HCT116 (cell line): ENCODE data around the gene DPP6. TPM values are rescaled to one million over a fixed set of nuclear protein-coding genes. Genes with fewer than 3 reads are reported as not detected.

Experiments used
- ATAC-seq: fragments of 200-7000 bp; cut with Tn5 transposase; 2 replicates; pipeline ENCODE4 v1.9.1; 2020; ENCODE audit warnings: mild to moderate bottlenecking, moderate library complexity
- BruUV-seq: library from RNA; stranded (reverse); fragments of 400-500 nt; replicated peaks from 2 replicates; lab custom pipeline; 2021; lab: Mats Ljungman, UMichigan
- CTCF ChIA-PET: fragments of 300-600 bp; sonication (Branson Sonifier 250); formaldehyde crosslinking; loops from one replicate; lab custom pipeline; 2021; ENCODE audit warnings: antibody characterized with exemption; lab: Charles Lee
- POLR2A ChIA-PET: fragments of 300-600, 350-600 bp; sonication (Branson Sonifier 250); formaldehyde crosslinking; loops from one replicate; lab custom pipeline; 2021; ENCODE audit warnings: antibody characterized with exemption; lab: Charles Lee
- RAD21 ChIA-PET, 2 experiments: fragments of 300-600 bp; sonication (Branson Sonifier 250); formaldehyde crosslinking; loops; one replicate each; lab custom pipeline; 2023; ENCODE audit warnings: low total read pairs in 2 of 2; ENCODE audit not compliant: uncharacterized antibody in 2 of 2, unreplicated experiment in 2 of 2, low non-redundant PET in 1 of 2; lab: Charles Lee
- DNase-seq: peaks from one replicate; pipeline ENCODE4 v3.0.0-alpha.2; 2010; ENCODE audit warnings: low read depth, low spot score
- H2AFZ ChIP-seq: fragments of 200-600 bp; shearing (Covaris generic), sonication (generic); 2 replicates; pipeline ENCODE4 v1.6.1; 2017; ENCODE audit warnings: low read depth, mixed run types, mixed read lengths, antibody characterized with exemption, low read length; ENCODE audit not compliant: poor library complexity, severe bottlenecking
- H3K27ac ChIP-seq: 2 replicates; pipeline ENCODE4 v1.5.1; 2012; ENCODE audit warnings: low read depth, low read length
- H3K27me3 ChIP-seq: fragments of 200-600 bp; sonication (generic); 2 replicates; pipeline ENCODE4 v1.6.1; 2016; ENCODE audit warnings: mixed run types, low read length, mixed read lengths; ENCODE audit not compliant: insufficient read depth
- H3K36me3 ChIP-seq, 2 experiments: fragments of 200-500 bp in 1 of 2; fragments of 200-600 bp in 1 of 2; sonication (Bioruptor generic) in 1 of 2; sonication (generic) in 1 of 2; 2 replicates each; pipeline versions ENCODE4 v1.5.1 to v1.6.1; 2014 to 2016; ENCODE audit warnings: low read length in 2 of 2, inconsistent platforms in 1 of 2, mixed read lengths in 1 of 2, mixed run types in 1 of 2; ENCODE audit not compliant: insufficient read depth in 2 of 2, control insufficient read depth in 1 of 2
- H3K4me1 ChIP-seq, 2 experiments: fragments of 200-600 bp in 1 of 2; sonication (generic) in 1 of 2; 2 replicates each; pipeline versions ENCODE4 v1.5.1 to v1.6.1; 2012 to 2017; ENCODE audit warnings: low read length in 2 of 2, inconsistent platforms in 1 of 2, mild to moderate bottlenecking in 1 of 2, mixed read lengths in 1 of 2, mixed run types in 1 of 2, moderate library complexity in 1 of 2; ENCODE audit not compliant: insufficient read depth in 2 of 2, control insufficient read depth in 1 of 2
- H3K4me2 ChIP-seq: fragments of 200-600 bp; sonication (generic); 2 replicates; pipeline ENCODE4 v1.6.1; 2017; ENCODE audit warnings: mixed run types, low read length, mixed read lengths
- H3K4me3 ChIP-seq, 2 experiments: fragments of 200-600 bp in 1 of 2; sonication (generic) in 1 of 2; replicated peaks in 1 of 2; 2 replicates each; pipeline ENCODE4 v1.5.1; 2011 to 2016; ENCODE audit warnings: low read length in 2 of 2, control low read depth in 1 of 2, low read depth in 1 of 2, mild to moderate bottlenecking in 1 of 2, mixed read lengths in 1 of 2, mixed run types in 1 of 2
- H3K79me2 ChIP-seq: fragments of 200-600 bp; sonication (generic); 2 replicates; pipeline ENCODE4 v1.6.1; 2017; ENCODE audit warnings: mild to moderate bottlenecking, mixed run types, low read length, moderate library complexity, mixed read lengths; ENCODE audit not compliant: insufficient read depth
- H3K9ac ChIP-seq: fragments of 200-600 bp; sonication (generic); 2 replicates; pipeline ENCODE4 v1.6.1; 2016; ENCODE audit warnings: low read length, mixed read lengths
- H3K9me2 ChIP-seq: fragments of 200-600 bp; sonication (generic), shearing (Covaris generic); 2 replicates; pipeline ENCODE4 v1.6.1; 2017; ENCODE audit warnings: mixed run types, mild to moderate bottlenecking, moderate library complexity; ENCODE audit not compliant: insufficient read depth
- H3K9me3 ChIP-seq, 2 experiments: fragments of 200-500 bp in 1 of 2; fragments of 200-600 bp in 1 of 2; sonication (Bioruptor generic) in 1 of 2; sonication (generic) in 1 of 2; 2 replicates each; pipeline ENCODE4 v1.6.1; 2014 to 2017; ENCODE audit warnings: low read length in 2 of 2, mixed read lengths in 2 of 2, inconsistent platforms in 1 of 2, low read depth in 1 of 2, mild to moderate bottlenecking in 1 of 2, mixed run types in 1 of 2, moderate library complexity in 1 of 2; ENCODE audit not compliant: control insufficient read depth in 1 of 2, insufficient read depth in 1 of 2
- H4K20me1 ChIP-seq: fragments of 200-600 bp; sonication (generic), shearing (Covaris generic); 2 replicates; pipeline ENCODE4 v1.6.1; 2017; ENCODE audit warnings: mixed run types, mild to moderate bottlenecking, moderate library complexity; ENCODE audit not compliant: insufficient read depth
- ELF1 ChIP-seq: IDR thresholded peaks from 2 replicates; pipeline ENCODE4 v1.6.1; 2012; ENCODE audit warnings: low read depth, borderline replicate concordance
- EZH2 ChIP-seq: fragments of 200-600 bp; sonication (generic); IDR thresholded peaks from 2 replicates; pipeline ENCODE4 v1.6.1; 2017; ENCODE audit warnings: antibody characterized with exemption, mixed run types
- POLR2A ChIP-seq: IDR thresholded peaks from 2 replicates; pipeline ENCODE4 v1.7.0; 2011; ENCODE audit warnings: borderline replicate concordance; ENCODE audit not compliant: insufficient read depth, insufficient read length; ENCODE audit errors: extremely low read depth
- POLR2AphosphoS5 ChIP-seq: IDR thresholded peaks from 2 replicates; pipeline ENCODE4 v1.6.1; 2011; ENCODE audit warnings: mild to moderate bottlenecking, low read depth, low read length, moderate library complexity
- RAD21 ChIP-seq: IDR thresholded peaks from 2 replicates; pipeline ENCODE4 v1.6.1; 2012; ENCODE audit warnings: low read depth, mild to moderate bottlenecking
- SIN3A ChIP-seq: IDR thresholded peaks from 2 replicates; pipeline ENCODE4 v1.6.1; 2012; ENCODE audit warnings: low read depth
- SP1 ChIP-seq: IDR thresholded peaks from 2 replicates; pipeline ENCODE4 v1.6.1; 2012; ENCODE audit warnings: low read depth
- ZFX ChIP-seq: fragments of 450-650 bp; IDR thresholded peaks from 2 replicates; pipeline ENCODE4 v1.6.1; 2017
- ZNF274 ChIP-seq: fragments of 200-500 bp; sonication (Bioruptor generic); IDR thresholded peaks from 2 replicates; pipeline ENCODE4 v1.6.1; 2014; ENCODE audit warnings: mild to moderate bottlenecking, low read depth, low read length, inconsistent platforms
- intact Hi-C: fragments of 100-400 bp; cut with micrococcal nuclease; formaldehyde crosslinking; loops from 2 replicates; pipeline ENCODE4 v1.10.0; 2022
- total RNA-seq: library from RNA; stranded (reverse); gene quantifications from one replicate; pipeline ENCODE4 v1.2.1, GENCODE V29; 2021; ENCODE audit not compliant: unreplicated experiment
- TF ChIP-seq, protein P1 (sequence below): IDR thresholded peaks from 2 replicates; pipeline ENCODE4 v1.6.1; 2011; ENCODE audit warnings: mild to moderate bottlenecking, low read length, moderate library complexity; ENCODE audit not compliant: insufficient replicate concordance; ENCODE audit errors: extremely low read depth
- TF ChIP-seq, protein P2 (sequence below): IDR thresholded peaks from 2 replicates; pipeline ENCODE4 v1.6.1; 2012

Gene DPP6
- total RNA-seq, 1 experiment from 2014 or later, result not detected

DNA sequence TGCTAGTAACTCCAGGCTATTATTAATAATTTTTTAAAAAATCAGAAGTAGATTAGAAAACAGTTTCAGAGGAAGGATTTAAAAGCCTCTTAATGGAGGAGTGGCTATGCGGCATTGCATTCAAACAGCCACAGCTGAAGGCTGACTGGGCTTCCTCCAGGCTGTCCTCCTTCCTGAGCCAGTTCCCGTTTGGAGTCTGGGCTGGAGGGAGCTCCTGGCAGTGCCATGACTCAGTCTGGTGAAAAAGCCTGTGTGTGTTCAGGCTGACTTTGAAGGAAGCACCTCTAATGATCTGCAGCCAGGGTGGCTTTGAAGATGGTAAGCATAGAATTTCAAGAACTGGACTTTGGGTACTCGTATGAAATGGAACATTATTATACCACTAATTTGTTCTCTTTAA, 134.6 kb downstream of the DPP6 start:
- H2AFZ ChIP-seq, result no peak overlapping the region
- no peaks in the 10 kb centered on the region for H3K79me2 ChIP-seq
- no peaks in the 10 kb centered on the region for H3K36me3 ChIP-seq
- RAD21 ChIA-PET, result no interaction called here
- H3K27me3 ChIP-seq, result no peaks in the 10 kb centered on the region
- CTCF ChIA-PET, result no interaction called here
- TF ChIP-seq POLR2A (no peak), ZNF274 (no peak)
- H3K4me1 ChIP-seq, result no peaks in the 10 kb centered on the region
- intact Hi-C loops, result no loop called here
- no peaks in the 10 kb centered on the region for H3K9me2 ChIP-seq
- no peak overlapping the region for H3K9ac ChIP-seq
- no peak overlapping the region for H3K27ac ChIP-seq
- no peak overlapping the region for H3K4me3 ChIP-seq
- no peak for DNase-seq
- BruUV-seq, result no TSS peak
- H3K4me2 ChIP-seq, result no peak overlapping the region
- POLR2A ChIA-PET, result no interaction called here
- no peaks in the 10 kb centered on the region for H4K20me1 ChIP-seq
- peaks cover 0 to 4% of the 10 kb centered on the region in 2 experiments; a peak in 2 of 4 replicates for H3K9me3 ChIP-seq
- ATAC-seq, result no peak

DNA sequence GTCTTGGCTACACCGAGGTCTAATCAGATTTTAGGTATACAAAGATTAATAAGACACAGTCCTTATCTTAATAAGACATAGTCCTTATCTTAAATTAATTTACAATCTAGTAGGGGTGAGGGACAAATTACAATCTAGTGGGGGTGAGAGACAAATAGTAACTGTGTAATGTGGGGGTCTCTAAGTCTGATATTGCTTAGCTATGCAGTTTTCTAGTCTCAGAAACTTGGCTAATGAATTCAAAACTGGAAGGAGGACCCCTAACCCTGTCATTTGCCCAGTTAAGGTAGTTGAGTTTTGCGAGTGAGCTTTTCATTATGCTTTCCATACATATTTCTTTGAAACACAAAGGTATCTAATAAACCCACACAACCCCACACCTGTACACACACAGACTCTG, 136.1 kb downstream of the DPP6 start:
- RAD21 ChIA-PET, result no interaction called here
- POLR2A ChIA-PET, result no interaction called here
- TF ChIP-seq SP1 (no peak), SIN3A (no peak), POLR2AphosphoS5 (no peak), ZFX (no peak), ELF1 (no peak), RAD21 (no peak), EZH2 (no peak), POLR2A (no peak)
- TF ChIP-seq, protein P1, sequence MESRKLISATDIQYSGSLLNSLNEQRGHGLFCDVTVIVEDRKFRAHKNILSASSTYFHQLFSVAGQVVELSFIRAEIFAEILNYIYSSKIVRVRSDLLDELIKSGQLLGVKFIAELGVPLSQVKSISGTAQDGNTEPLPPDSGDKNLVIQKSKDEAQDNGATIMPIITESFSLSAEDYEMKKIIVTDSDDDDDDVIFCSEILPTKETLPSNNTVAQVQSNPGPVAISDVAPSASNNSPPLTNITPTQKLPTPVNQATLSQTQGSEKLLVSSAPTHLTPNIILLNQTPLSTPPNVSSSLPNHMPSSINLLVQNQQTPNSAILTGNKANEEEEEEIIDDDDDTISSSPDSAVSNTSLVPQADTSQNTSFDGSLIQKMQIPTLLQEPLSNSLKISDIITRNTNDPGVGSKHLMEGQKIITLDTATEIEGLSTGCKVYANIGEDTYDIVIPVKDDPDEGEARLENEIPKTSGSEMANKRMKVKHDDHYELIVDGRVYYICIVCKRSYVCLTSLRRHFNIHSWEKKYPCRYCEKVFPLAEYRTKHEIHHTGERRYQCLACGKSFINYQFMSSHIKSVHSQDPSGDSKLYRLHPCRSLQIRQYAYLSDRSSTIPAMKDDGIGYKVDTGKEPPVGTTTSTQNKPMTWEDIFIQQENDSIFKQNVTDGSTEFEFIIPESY, result no peak
- TF ChIP-seq, protein P2, sequence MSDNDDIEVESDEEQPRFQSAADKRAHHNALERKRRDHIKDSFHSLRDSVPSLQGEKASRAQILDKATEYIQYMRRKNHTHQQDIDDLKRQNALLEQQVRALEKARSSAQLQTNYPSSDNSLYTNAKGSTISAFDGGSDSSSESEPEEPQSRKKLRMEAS, result no peak
- DNase-seq (no peak), ATAC-seq (no peak)
- Histone ChIP-seq H3K36me3 (no peaks in the 10 kb centered on the region), H3K27me3 (no peaks in the 10 kb centered on the region), H3K79me2 (no peaks in the 10 kb centered on the region), H3K9me3 (peaks cover 3 to 4% of the 10 kb centered on the region in 2 experiments; a peak in 2 of 4 replicates), H3K4me2 (no peak overlapping the region), H3K4me1 (no peaks in the 10 kb centered on the region), H3K9me2 (no peaks in the 10 kb centered on the region), H3K4me3 (no peak overlapping the region), H2AFZ (no peak overlapping the region), H4K20me1 (no peaks in the 10 kb centered on the region), H3K27ac (no peak overlapping the region), H3K9ac (no peak overlapping the region)
- intact Hi-C loops, result no loop called here
- CTCF ChIA-PET, result no interaction called here
- no TSS peak for BruUV-seq
